HG02763 (cell line): ENCODE measurements around the gene NCAM1.

ENCODE experiments used
- ATAC-seq: cut with Tn5 transposase; IDR thresholded peaks from one replicate; pipeline ENCODE4 v1.9.1; 2021; ENCODE audit warnings: mild to moderate bottlenecking, moderate library complexity; ENCODE audit not compliant: unreplicated experiment

Gene NCAM1

GRCh38 chr11:113121746-113122145 lies 160.5 kb downstream of the NCAM1 start:
- ATAC-seq, result no peak

- ATAC-seq, result no peak
Observed at GRCh38 chr11:113124006-113124405, 162.8 kb downstream of the NCAM1 start.

GRCh38 chr11:113124578-113124977 lies 163.4 kb downstream of the NCAM1 start:
- no peak for ATAC-seq

- no peak for ATAC-seq
Observed at GRCh38 chr11:113129261-113129992, 168.2 kb downstream of the NCAM1 start.

- no peak for ATAC-seq
Observed at GRCh38 chr11:113131036-113131775, 170.0 kb downstream of the NCAM1 start.

GRCh38 chr11:113133071-113133470 lies 171.9 kb downstream of the NCAM1 start:
- no peak for ATAC-seq

- no peak for ATAC-seq
Observed at GRCh38 chr11:113134626-113135025, 173.4 kb downstream of the NCAM1 start.

- no peak for ATAC-seq
Observed at GRCh38 chr11:113137713-113138529, 176.7 kb downstream of the NCAM1 start.

- no peak for ATAC-seq
Observed at GRCh38 chr11:113138731-113139130, 177.5 kb downstream of the NCAM1 start.

- no peak for ATAC-seq
Observed at GRCh38 chr11:113141010-113141409, 179.8 kb downstream of the NCAM1 start.

- ATAC-seq, result no peak
Observed at GRCh38 chr11:113142508-113142907, 181.3 kb downstream of the NCAM1 start.

- no peak for ATAC-seq
Observed at GRCh38 chr11:113147249-113147648, 186.0 kb downstream of the NCAM1 start.

- no peak for ATAC-seq
Observed at GRCh38 chr11:113148076-113148475, 186.9 kb downstream of the NCAM1 start.

GRCh38 chr11:113148652-113149051 lies 187.4 kb downstream of the NCAM1 start:
- ATAC-seq, result no peak

- ATAC-seq, result no peak
Observed at GRCh38 chr11:113151521-113151920, 190.3 kb downstream of the NCAM1 start.

- ATAC-seq, result no peak
Observed at GRCh38 chr11:113152500-113152899, 191.3 kb downstream of the NCAM1 start.

- ATAC-seq, result no peak
Observed at GRCh38 chr11:113153847-113154246, 192.6 kb downstream of the NCAM1 start.

GRCh38 chr11:113159988-113160807 lies 199.0 kb downstream of the NCAM1 start:
- ATAC-seq, result no peak

- ATAC-seq, result no peak
Observed at GRCh38 chr11:113160808-113161124, 199.5 kb downstream of the NCAM1 start.

GRCh38 chr11:113161711-113162591 lies 200.7 kb downstream of the NCAM1 start:
- ATAC-seq, result no peak
